ENCODE results near the gene TRH. TPM values are rescaled to one million over a fixed set of nuclear protein-coding genes. Genes with fewer than 3 reads are reported as not detected.

TRH gene
- total and polyA plus RNA-seq, 2 experiments from 2014 or later, result 0.27 TPM; not detected in 1

DNA sequence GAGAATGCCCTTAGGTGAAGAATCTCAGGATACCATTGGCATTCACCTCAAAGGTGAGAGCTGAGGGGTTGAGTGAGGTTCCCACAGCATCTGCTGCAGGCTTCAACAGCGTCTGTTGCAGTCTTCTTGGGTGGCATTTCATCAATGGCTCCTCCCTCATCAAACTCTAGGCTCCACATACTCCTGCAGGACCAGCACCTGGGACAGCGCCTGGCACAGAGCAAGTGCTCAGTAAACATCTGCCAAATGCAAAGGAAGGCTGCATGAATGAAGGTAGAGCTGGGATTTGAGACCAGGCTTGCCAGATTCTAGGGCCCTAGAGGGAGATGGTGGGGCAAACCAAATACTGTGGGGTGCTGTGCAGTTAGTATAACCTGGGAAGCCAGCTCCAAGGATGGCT lies 9.6 kb downstream of the TRH start:
- Histone ChIP-seq H3K4me3 (no peak overlapping the region), H3K4me1 (ENCODE audit: insufficient read depth) (no peaks in the 10 kb centered on the region), H3K36me3 (replicated peaks; ENCODE audit: insufficient read depth, low read depth) (no peaks in the 10 kb centered on the region), H3K79me2 (no peaks in the 10 kb centered on the region), H3K9me2 (replicated peaks; ENCODE audit: insufficient read depth) (no peaks in the 10 kb centered on the region), H3K27ac (no peak overlapping the region), H4K20me1 (ENCODE audit: insufficient read depth, poor library complexity, severe bottlenecking) (no peaks in the 10 kb centered on the region), H2AFZ (no peak overlapping the region), H3K9me3 (ENCODE audit: low read depth) (no peaks in the 10 kb centered on the region), H3K27me3 (peaks cover 15% of the 10 kb centered on the region), H3K4me2 (no peak overlapping the region)
- TF ChIP-seq EZH2phosphoT487 (IDR thresholded peaks at IDR 0.05; ENCODE audit: low read depth, severe bottlenecking, unreplicated experiment), result no peak
- TF ChIP-seq EZH2 (IDR thresholded peaks at IDR 0.05; ENCODE audit: borderline replicate concordance), result no peak
- 59% methylated on average over 2 of the region's 2 CpGs for WGBS (ENCODE audit: low lambda C conversion rate, missing lambda C conversion rate)
- DNase-seq (ENCODE audit: low spot score), result no peak

- H3K4me2 ChIP-seq, result no peak overlapping the region
- no peak overlapping the region for H3K27ac ChIP-seq
- no peak overlapping the region for H3K4me3 ChIP-seq
- no peaks in the 10 kb centered on the region for H4K20me1 ChIP-seq (ENCODE audit: insufficient read depth, poor library complexity, severe bottlenecking)
- no peaks in the 10 kb centered on the region for H3K79me2 ChIP-seq
- H3K27me3 ChIP-seq, result peaks cover 6% of the 10 kb centered on the region
- 87% methylated on average over 14 of the region's 14 CpGs for WGBS (ENCODE audit: low lambda C conversion rate, missing lambda C conversion rate)
- H3K9me2 ChIP-seq (replicated peaks; ENCODE audit: insufficient read depth), result no peaks in the 10 kb centered on the region
- TF ChIP-seq CTCF (IDR thresholded peaks at IDR 0.05; ENCODE audit: poor library complexity), result no peak
- no peak for TF ChIP-seq EZH2 (IDR thresholded peaks at IDR 0.05; ENCODE audit: borderline replicate concordance)
- no peak for TF ChIP-seq EZH2phosphoT487 (IDR thresholded peaks at IDR 0.05; ENCODE audit: low read depth, severe bottlenecking, unreplicated experiment)
- H3K36me3 ChIP-seq (replicated peaks; ENCODE audit: insufficient read depth, low read depth), result no peaks in the 10 kb centered on the region
- H3K4me1 ChIP-seq (ENCODE audit: insufficient read depth), result no peaks in the 10 kb centered on the region
- H2AFZ ChIP-seq, result no peak overlapping the region
- H3K9me3 ChIP-seq (ENCODE audit: low read depth), result no peaks in the 10 kb centered on the region
- no peak for DNase-seq (ENCODE audit: low spot score)
Measured at GRCh38 chr3:129985113-129985512, 10.6 kb downstream of the TRH start.

- Histone ChIP-seq H3K9me2 (replicated peaks; ENCODE audit: insufficient read depth) (no peaks in the 10 kb centered on the region), H3K4me3 (no peak overlapping the region), H3K9me3 (ENCODE audit: low read depth) (no peaks in the 10 kb centered on the region), H3K4me1 (ENCODE audit: insufficient read depth) (no peaks in the 10 kb centered on the region), H2AFZ (no peak overlapping the region), H3K36me3 (replicated peaks; ENCODE audit: insufficient read depth, low read depth) (no peaks in the 10 kb centered on the region), H3K79me2 (no peaks in the 10 kb centered on the region), H3K4me2 (no peak overlapping the region), H4K20me1 (ENCODE audit: insufficient read depth, poor library complexity, severe bottlenecking) (no peaks in the 10 kb centered on the region), H3K27ac (no peak overlapping the region), H3K27me3 (no peaks in the 10 kb centered on the region)
- WGBS (ENCODE audit: low lambda C conversion rate, missing lambda C conversion rate), result 88% methylated on average over 10 of the region's 10 CpGs
- TF ChIP-seq CTCF (IDR thresholded peaks at IDR 0.05; ENCODE audit: poor library complexity) (no peak), EZH2 (IDR thresholded peaks at IDR 0.05; ENCODE audit: borderline replicate concordance) (no peak), EZH2phosphoT487 (IDR thresholded peaks at IDR 0.05; ENCODE audit: low read depth, severe bottlenecking, unreplicated experiment) (no peak)
- DNase-seq (ENCODE audit: low spot score), result no peak
Measured at GRCh38 chr3:129988429-129988828, 13.9 kb downstream of the TRH start.

DNA sequence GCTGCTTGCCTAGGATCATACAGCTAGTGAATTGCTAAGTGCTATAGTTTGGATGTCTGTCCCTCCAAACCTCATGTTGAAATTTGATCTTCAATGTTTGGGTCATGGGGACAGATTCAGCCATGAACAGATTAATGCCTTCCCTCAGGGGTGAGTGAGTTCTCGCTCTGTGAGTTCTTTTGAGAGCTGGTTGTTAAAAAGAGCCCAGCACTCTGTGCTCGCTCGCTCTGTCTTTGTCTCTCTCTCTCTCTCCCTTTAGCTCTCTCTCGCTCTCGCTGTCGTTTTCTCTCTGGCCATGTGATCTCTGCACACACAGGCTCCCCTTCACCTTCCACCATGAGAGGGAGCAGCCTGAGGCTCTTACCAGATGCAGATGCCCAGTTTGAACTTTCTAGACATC lies 14.9 kb downstream of the TRH start:
- H3K36me3 ChIP-seq (replicated peaks; ENCODE audit: insufficient read depth, low read depth), result no peaks in the 10 kb centered on the region
- H3K27ac ChIP-seq, result no peak overlapping the region
- DNase-seq (ENCODE audit: low spot score), result no peak
- H2AFZ ChIP-seq, result no peak overlapping the region
- TF ChIP-seq EZH2phosphoT487 (IDR thresholded peaks at IDR 0.05; ENCODE audit: low read depth, severe bottlenecking, unreplicated experiment) (no peak), CTCF (IDR thresholded peaks at IDR 0.05; ENCODE audit: poor library complexity) (no peak), EZH2 (IDR thresholded peaks at IDR 0.05; ENCODE audit: borderline replicate concordance) (no peak)
- WGBS (ENCODE audit: low lambda C conversion rate, missing lambda C conversion rate), result 41% methylated on average over 6 of the region's 6 CpGs
- H4K20me1 ChIP-seq (ENCODE audit: insufficient read depth, poor library complexity, severe bottlenecking), result no peaks in the 10 kb centered on the region
- no peaks in the 10 kb centered on the region for H3K9me3 ChIP-seq (ENCODE audit: low read depth)
- no peak overlapping the region for H3K4me3 ChIP-seq
- H3K27me3 ChIP-seq, result no peaks in the 10 kb centered on the region
- H3K4me1 ChIP-seq (ENCODE audit: insufficient read depth), result no peaks in the 10 kb centered on the region
- no peaks in the 10 kb centered on the region for H3K9me2 ChIP-seq (replicated peaks; ENCODE audit: insufficient read depth)
- H3K4me2 ChIP-seq, result no peak overlapping the region
- H3K79me2 ChIP-seq, result no peaks in the 10 kb centered on the region

Data from hepatocyte (in vitro differentiated cells).